ENCODE results near the gene SMOC1.

- TF ChIP-seq POLR2AphosphoS5 (IDR thresholded peaks at IDR 0.05; ENCODE audit: low read depth, low read length), result no peak
- no peak for TF ChIP-seq REST (IDR thresholded peaks at IDR 0.05; ENCODE audit: insufficient read depth in 1 of 2, low read depth in 2 of 2, low read length in 1 of 2)
- no peak for TF ChIP-seq CTCF (IDR thresholded peaks at IDR 0.05)
- no peak for TF ChIP-seq SIN3A (IDR thresholded peaks at IDR 0.05; ENCODE audit: borderline replicate concordance, insufficient read depth, low read depth, low read length)
- no peak for TF ChIP-seq TCF7L2 (IDR thresholded peaks at IDR 0.05; ENCODE audit: low read depth, low read length)
Measured at GRCh38 chr14:69957986-69958385, 78.8 kb downstream of the SMOC1 start.

Measured in Panc1 (cell line).